ENCODE measurements around the gene NCKAP5. TPM values are rescaled to one million over a fixed set of nuclear protein-coding genes. Genes with fewer than 3 reads are reported as not detected.
A peak's percentile ranks its signal among the peaks of the same experiment; 100 is the strongest.

NCKAP5 gene
- total RNA-seq, 2 donors from 2014 or later: 2.0 to 7.1 TPM

GRCh38 chr2:133273031-133273430 is 295.2 kb downstream of the NCKAP5 start:
- intact Hi-C loops (cut with DNase I): no loop called here
- DNase-seq (ENCODE audit: low spot score): no peak
- H3K4me1 ChIP-seq (replicated peaks): no peaks in the 10 kb centered on the region
- no peaks in the 10 kb centered on the region for H3K36me3 ChIP-seq
- no peaks in the 10 kb centered on the region for H3K27me3 ChIP-seq (replicated peaks; ENCODE audit: insufficient read depth)
- 50% methylated on average over 3 of the region's 3 CpGs for WGBS
- H3K9me3 ChIP-seq: no peaks in the 10 kb centered on the region
- H3K4me3 ChIP-seq: no peak overlapping the region
- no peak overlapping the region for H3K27ac ChIP-seq
- TF ChIP-seq CTCF (IDR thresholded peaks at IDR 0.05) (no peak), POLR2A (IDR thresholded peaks at IDR 0.05) (no peak), POLR2AphosphoS5 (IDR thresholded peaks at IDR 0.05) (no peak)

- H3K4me3 ChIP-seq: no peak overlapping the region
- no peaks in the 10 kb centered on the region for H3K9me3 ChIP-seq
- intact Hi-C loops (cut with DNase I): no loop called here
- DNase-seq (ENCODE audit: low spot score): no peak
- no peaks in the 10 kb centered on the region for H3K4me1 ChIP-seq (replicated peaks)
- TF ChIP-seq POLR2A (IDR thresholded peaks at IDR 0.05) (no peak), CTCF (IDR thresholded peaks at IDR 0.05) (no peak), POLR2AphosphoS5 (IDR thresholded peaks at IDR 0.05) (no peak)
- 49% methylated on average over 4 of the region's 4 CpGs for WGBS
- H3K36me3 ChIP-seq: no peaks in the 10 kb centered on the region
- H3K27ac ChIP-seq: no peak overlapping the region
- H3K27me3 ChIP-seq (replicated peaks; ENCODE audit: insufficient read depth): peaks cover 9% of the 10 kb centered on the region
Observed at GRCh38 chr2:133271105-133271504, 297.2 kb downstream of the NCKAP5 start.

- Histone ChIP-seq H3K27me3 (replicated peaks; ENCODE audit: insufficient read depth) (peaks cover 9% of the 10 kb centered on the region), H3K4me1 (replicated peaks) (no peaks in the 10 kb centered on the region), H3K9me3 (no peaks in the 10 kb centered on the region), H3K27ac (no peak overlapping the region), H3K36me3 (no peaks in the 10 kb centered on the region), H3K4me3 (no peak overlapping the region)
- TF ChIP-seq POLR2AphosphoS5 (IDR thresholded peaks at IDR 0.05): no peak
- no peak for TF ChIP-seq POLR2A (IDR thresholded peaks at IDR 0.05)
- TF ChIP-seq CTCF (IDR thresholded peaks at IDR 0.05): no peak
- intact Hi-C loops (cut with DNase I): no loop called here
- DNase-seq (ENCODE audit: low spot score): no peak
- WGBS: 93% methylated on average over 5 of the region's 5 CpGs
Observed at GRCh38 chr2:133270550-133270949, 297.7 kb downstream of the NCKAP5 start.

GRCh38 chr2:133266926-133267590 is 301.2 kb downstream of the NCKAP5 start:
- Histone ChIP-seq H3K9me3 (no peaks in the 10 kb centered on the region), H3K4me1 (replicated peaks) (no peaks in the 10 kb centered on the region), H3K27ac (no peak overlapping the region), H3K4me3 (peak overlapping the region; percentile 25 to 30), H3K27me3 (replicated peaks; ENCODE audit: insufficient read depth) (peaks cover 9% of the 10 kb centered on the region), H3K36me3 (no peaks in the 10 kb centered on the region)
- WGBS: 2% methylated on average over 16 of the region's 17 CpGs
- TF ChIP-seq POLR2A (IDR thresholded peaks at IDR 0.05) (no peak), CTCF (IDR thresholded peaks at IDR 0.05) (no peak), POLR2AphosphoS5 (IDR thresholded peaks at IDR 0.05) (no peak)
- intact Hi-C loops (cut with DNase I): no loop called here
- DNase-seq (ENCODE audit: low spot score): no peak

Data from prostate gland (tissue), 2 donors.